ENCODE results near the gene KCNJ9. TPM values are rescaled to one million over a fixed set of nuclear protein-coding genes. Genes with fewer than 3 reads are reported as not detected.
A peak's percentile ranks its signal among the peaks of the same experiment; 100 is the strongest.

The KCNJ9 gene
- total RNA-seq, 1 experiment from 2014 or later = not detected

- POLR2A ChIA-PET (ENCODE audit: unreplicated experiment) = interaction anchor here (0.6 kb wide), 2 partner anchors 18 to 39 kb away, joined by 3 to 5 read pairs; no protein-coding TSS in a partner anchor
- intact Hi-C loops (cut with micrococcal nuclease; ENCODE audit: unreplicated experiment) = no loop called here
- H2AFZ ChIP-seq = no peak overlapping the region
- CTCF ChIA-PET = interaction anchor here (0.6 kb wide), 1 partner anchor 81 kb away, joined by 3 read pairs; no protein-coding TSS in a partner anchor
- H3K27ac ChIP-seq = no peak overlapping the region
- H3K36me3 ChIP-seq (ENCODE audit: low read depth) = no peaks in the 10 kb centered on the region
- TF ChIP-seq EZH2 (IDR thresholded peaks at IDR 0.05; ENCODE audit: low read depth) (no peak), CTCF (conservative IDR thresholded peaks at IDR 0.05) (no peak)
- H3K27me3 ChIP-seq (ENCODE audit: insufficient read depth, low read depth) = no peaks in the 10 kb centered on the region
- no peaks in the 10 kb centered on the region for H4K20me1 ChIP-seq (ENCODE audit: insufficient read depth)
- no peaks in the 10 kb centered on the region for H3K9me2 ChIP-seq (ENCODE audit: insufficient read depth)
- H3K4me3 ChIP-seq = no peak overlapping the region
- H3F3A ChIP-seq (ENCODE audit: insufficient read depth, low read depth) = peaks cover 19% of the 10 kb centered on the region; the same call in 1 of the 2 replicates
- H3K4me1 ChIP-seq (replicated peaks; ENCODE audit: insufficient read depth) = peaks cover 62% of the 10 kb centered on the region
- H3K9me3 ChIP-seq (ENCODE audit: insufficient read depth, low read depth) = no peaks in the 10 kb centered on the region
- H3K4me2 ChIP-seq = no peak overlapping the region
- no peak for DNase-seq
- BruUV-seq (replicated peaks) = no TSS peak
- H3K79me2 ChIP-seq (ENCODE audit: low read depth) = no peaks in the 10 kb centered on the region
Observed at GRCh38 chr1:160127381-160127780, 46.0 kb downstream of the KCNJ9 start.

DNA sequence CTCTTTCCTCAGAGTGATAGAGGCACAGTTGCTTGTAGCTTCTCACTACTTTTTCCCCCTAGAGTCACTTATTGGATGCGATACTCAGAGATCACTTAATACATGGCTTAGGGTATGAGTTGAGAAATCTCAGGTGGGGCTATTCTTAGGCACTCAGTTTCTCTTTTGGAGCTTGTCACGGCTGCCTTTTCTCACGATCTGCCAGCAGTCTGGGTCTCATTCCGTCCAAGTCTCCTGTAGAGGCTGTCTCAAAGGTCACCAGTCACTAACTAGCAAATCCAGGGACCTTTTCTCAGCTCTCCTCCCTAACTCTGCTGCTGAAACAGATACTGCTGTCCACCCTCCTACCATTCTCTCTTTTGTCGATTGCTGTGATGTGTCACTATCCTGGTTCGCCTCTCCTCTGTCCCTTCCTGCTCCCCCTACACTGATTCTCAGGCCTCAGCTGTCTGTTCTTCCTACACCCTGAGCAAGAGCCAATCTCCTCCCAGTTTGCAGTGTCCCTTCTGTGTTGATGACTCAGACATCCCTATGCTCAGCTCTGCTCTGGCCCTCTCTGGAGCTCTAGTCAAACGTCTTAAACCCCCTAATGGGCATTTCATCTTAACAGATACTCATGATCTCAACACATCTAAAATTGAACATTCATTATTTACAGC, 46.7 kb downstream of the KCNJ9 start:
- H3K27me3 ChIP-seq (ENCODE audit: insufficient read depth, low read depth) = no peaks in the 10 kb centered on the region
- CTCF ChIA-PET = interaction anchor here (0.6 kb wide), 1 partner anchor 82 kb away, joined by 3 read pairs; no protein-coding TSS in a partner anchor
- H4K20me1 ChIP-seq (ENCODE audit: insufficient read depth) = no peaks in the 10 kb centered on the region
- TF ChIP-seq CTCF (conservative IDR thresholded peaks at IDR 0.05) (no peak), EZH2 (IDR thresholded peaks at IDR 0.05; ENCODE audit: low read depth) (no peak)
- H3K4me3 ChIP-seq = no peak overlapping the region
- peaks cover 19% of the 10 kb centered on the region; the same call in 1 of the 2 replicates for H3F3A ChIP-seq (ENCODE audit: insufficient read depth, low read depth)
- H3K4me2 ChIP-seq = peak overlapping the region; percentile 7; the same call in 1 of the 2 replicates
- no peaks in the 10 kb centered on the region for H3K36me3 ChIP-seq (ENCODE audit: low read depth)
- H3K9me2 ChIP-seq (ENCODE audit: insufficient read depth) = no peaks in the 10 kb centered on the region
- POLR2A ChIA-PET (ENCODE audit: unreplicated experiment) = interaction anchor here (0.6 kb wide), 3 partner anchors 18 to 1030 kb away, joined by 3 to 5 read pairs (median 3); no protein-coding TSS in a partner anchor
- intact Hi-C loops (cut with micrococcal nuclease; ENCODE audit: unreplicated experiment) = no loop called here
- H2AFZ ChIP-seq = 0 out of 2 replicates have a peak overlapping the region, but pooled peaks have one; percentile 48
- peak in 1 of 2 experiments; percentile 9 for DNase-seq
- H3K79me2 ChIP-seq (ENCODE audit: low read depth) = no peaks in the 10 kb centered on the region
- BruUV-seq (replicated peaks) = no TSS peak
- peaks cover 62% of the 10 kb centered on the region for H3K4me1 ChIP-seq (replicated peaks; ENCODE audit: insufficient read depth)
- no peaks in the 10 kb centered on the region for H3K9me3 ChIP-seq (ENCODE audit: insufficient read depth, low read depth)
- H3K27ac ChIP-seq = no peak overlapping the region

DNA sequence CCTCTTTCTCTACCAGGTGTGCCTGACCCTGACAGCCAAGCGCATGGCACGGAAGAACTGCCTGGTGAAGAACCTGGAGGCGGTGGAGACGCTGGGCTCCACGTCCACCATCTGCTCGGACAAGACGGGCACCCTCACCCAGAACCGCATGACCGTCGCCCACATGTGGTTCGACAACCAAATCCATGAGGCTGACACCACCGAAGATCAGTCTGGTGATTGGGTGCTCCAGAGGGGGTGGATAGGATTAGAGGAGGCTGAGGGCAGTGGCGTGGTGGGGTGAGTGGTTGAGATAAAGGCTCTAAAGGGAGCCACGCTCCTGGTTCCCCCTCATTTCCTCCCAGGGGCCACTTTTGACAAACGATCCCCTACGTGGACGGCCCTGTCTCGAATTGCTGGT, 47.3 kb downstream of the KCNJ9 start:
- Histone ChIP-seq H3K9me3 (ENCODE audit: insufficient read depth, low read depth) (no peaks in the 10 kb centered on the region), H3K4me3 (no peak overlapping the region), H3K4me1 (replicated peaks; ENCODE audit: insufficient read depth) (peaks cover 59% of the 10 kb centered on the region), H3K9me2 (ENCODE audit: insufficient read depth) (no peaks in the 10 kb centered on the region), H3K4me2 (no peak overlapping the region), H3K27ac (no peak overlapping the region), H3F3A (ENCODE audit: insufficient read depth, low read depth) (peaks cover 19% of the 10 kb centered on the region; the same call in 1 of the 2 replicates), H3K27me3 (ENCODE audit: insufficient read depth, low read depth) (no peaks in the 10 kb centered on the region), H4K20me1 (ENCODE audit: insufficient read depth) (no peaks in the 10 kb centered on the region), H3K79me2 (ENCODE audit: low read depth) (no peaks in the 10 kb centered on the region), H2AFZ (no peak overlapping the region), H3K36me3 (ENCODE audit: low read depth) (no peaks in the 10 kb centered on the region)
- CTCF ChIA-PET = no interaction called here
- POLR2A ChIA-PET (ENCODE audit: unreplicated experiment) = no interaction called here
- no TSS peak for BruUV-seq (replicated peaks)
- intact Hi-C loops (cut with micrococcal nuclease; ENCODE audit: unreplicated experiment) = no loop called here
- no peak for DNase-seq
- no peak for TF ChIP-seq EZH2 (IDR thresholded peaks at IDR 0.05; ENCODE audit: low read depth)
- TF ChIP-seq CTCF (conservative IDR thresholded peaks at IDR 0.05) = no peak

Measured in PC-9 (cell line).